NCI-H2081 treated with DMSO at 0.1 percent for 48 hours (cell line): Measurements from ENCODE around the gene PELI2.

ENCODE experiments used
- DNase-seq: peaks from one replicate; lab custom pipeline; 2025; lab: John Stamatoyannopoulos, UW

Gene PELI2

DNA sequence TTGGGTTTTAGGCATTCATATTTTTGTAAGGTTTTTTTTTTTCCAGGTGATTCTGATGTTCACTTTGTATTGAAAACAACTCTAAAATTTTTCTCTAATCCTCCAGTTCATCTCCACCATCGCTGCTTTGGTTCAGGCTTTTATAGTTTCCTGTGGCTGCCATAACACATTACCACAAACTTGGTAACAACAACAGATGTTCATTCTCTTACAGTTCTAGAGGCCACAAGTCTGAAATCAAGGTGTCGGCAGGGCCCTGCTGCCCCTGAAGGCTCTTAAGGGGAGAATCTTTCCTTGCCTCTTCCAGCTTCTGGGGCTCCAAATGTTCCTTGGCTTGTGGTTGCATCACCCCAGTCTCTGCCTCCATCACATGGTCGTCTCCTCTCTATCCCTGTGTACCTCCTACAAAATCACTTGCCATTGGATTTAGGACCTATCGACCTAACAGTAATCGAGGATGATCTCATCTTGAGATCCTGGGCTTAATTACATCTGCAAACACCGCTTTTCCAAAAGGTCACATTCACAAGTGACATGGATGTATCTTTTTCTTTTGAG lies 55.2 kb downstream of the PELI2 start:
- no peak for DNase-seq

DNA sequence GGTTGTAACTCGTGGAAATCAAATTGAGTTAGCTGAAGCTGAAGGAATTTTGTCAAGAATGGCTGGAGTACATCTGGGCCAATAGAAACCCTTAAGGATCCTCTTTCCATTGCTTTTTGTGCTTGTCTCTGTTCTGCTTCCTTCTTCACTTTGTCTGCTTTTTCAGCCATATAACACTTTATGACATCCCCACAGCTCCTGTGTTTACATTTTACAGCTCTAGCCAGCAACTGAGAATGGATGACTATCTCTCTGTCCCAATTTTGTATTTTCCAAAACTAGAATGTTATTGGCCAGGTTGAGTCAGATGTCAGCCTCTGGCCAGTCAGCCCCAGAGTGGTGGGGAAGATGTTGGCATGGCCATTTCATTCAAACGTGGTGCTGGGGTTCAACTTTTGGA lies 57.6 kb downstream of the PELI2 start:
- no peak for DNase-seq

DNA sequence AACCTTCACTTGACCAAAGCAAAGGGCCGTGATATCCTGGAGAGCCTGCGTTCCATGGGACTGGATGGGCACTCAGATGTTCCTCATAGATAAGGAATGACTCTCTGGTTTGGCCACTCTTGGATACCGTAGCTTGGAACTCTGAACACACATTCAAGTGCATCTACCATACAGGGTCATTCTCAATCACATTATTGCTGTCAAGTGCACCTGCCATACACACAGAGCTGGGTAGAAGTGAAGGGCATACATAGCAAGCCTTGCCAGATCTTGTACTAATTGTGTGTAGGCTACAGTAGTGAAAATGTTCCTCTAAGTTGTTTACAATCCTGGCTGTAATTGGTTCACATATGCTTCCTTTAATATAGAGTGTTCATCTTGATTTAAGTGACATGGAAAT lies 58.3 kb downstream of the PELI2 start:
- no peak for DNase-seq

DNA sequence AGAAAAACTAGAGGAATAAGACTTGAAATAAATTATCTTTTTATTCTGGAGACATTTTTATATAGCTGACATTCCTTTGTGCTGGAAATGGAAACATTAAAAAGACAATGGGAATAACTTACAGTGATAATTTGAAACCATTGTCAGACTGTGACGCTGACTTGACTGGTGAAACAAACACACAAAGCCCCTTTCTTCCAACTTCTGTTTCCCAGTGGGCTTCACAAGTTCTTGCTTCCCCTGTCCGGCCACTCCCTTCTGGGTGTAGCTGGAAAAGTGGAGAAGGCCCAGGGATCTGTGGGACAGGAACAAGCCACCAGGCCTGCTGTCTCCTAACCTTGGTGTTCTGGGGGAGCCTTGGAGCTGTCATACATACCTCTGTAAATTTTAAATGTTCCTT lies 58.8 kb downstream of the PELI2 start:
- DNase-seq: no peak

GRCh38 chr14:56180754-56181542 lies 62.7 kb downstream of the PELI2 start:
- DNase-seq: no peak

DNA sequence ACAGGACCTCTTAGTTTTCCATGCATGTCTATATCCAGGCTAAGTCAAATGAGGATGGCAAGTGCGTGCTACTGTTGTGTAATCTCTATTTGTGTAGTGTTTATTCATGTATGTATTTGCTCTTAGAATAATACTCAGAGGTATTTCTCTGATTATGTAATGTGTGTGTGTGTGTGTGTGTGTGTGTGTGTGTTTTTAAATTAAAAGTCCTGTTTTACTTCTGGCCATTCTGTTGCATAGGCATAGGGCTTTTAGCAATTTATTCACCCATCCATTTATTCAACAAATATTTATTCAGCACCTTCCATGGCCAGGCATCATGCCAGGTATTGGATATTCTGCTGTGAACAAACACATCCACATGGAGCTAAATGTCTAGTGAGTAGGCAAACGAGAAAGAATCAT lies 63.5 kb downstream of the PELI2 start:
- DNase-seq: peak; percentile 97

GRCh38 chr14:56182410-56182809 lies 64.2 kb downstream of the PELI2 start:
- DNase-seq: no peak

DNA sequence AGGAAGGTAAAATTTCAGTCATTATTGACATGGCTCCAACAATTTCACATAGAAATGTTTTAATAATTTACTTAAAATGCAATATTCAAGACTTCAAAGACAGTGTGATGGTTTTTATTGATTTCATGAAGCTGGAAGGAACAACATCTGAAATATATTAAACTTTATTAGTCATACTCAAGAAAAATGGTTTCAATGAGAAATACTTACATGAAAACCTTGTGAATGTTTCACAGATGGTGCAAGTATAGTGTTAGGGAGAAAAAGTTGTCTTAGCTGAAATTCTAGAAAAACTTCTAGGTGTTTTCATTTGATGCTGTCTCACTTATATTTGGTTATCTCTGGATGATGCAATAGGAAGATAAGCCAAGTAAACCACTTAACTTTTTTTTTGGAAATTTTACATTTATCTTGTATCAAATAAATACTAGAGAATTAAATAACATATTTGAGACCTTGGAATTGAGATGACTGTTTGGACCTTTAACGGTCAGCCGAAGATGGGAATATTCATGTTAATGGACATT lies 65.5 kb downstream of the PELI2 start:
- DNase-seq: no peak

DNA sequence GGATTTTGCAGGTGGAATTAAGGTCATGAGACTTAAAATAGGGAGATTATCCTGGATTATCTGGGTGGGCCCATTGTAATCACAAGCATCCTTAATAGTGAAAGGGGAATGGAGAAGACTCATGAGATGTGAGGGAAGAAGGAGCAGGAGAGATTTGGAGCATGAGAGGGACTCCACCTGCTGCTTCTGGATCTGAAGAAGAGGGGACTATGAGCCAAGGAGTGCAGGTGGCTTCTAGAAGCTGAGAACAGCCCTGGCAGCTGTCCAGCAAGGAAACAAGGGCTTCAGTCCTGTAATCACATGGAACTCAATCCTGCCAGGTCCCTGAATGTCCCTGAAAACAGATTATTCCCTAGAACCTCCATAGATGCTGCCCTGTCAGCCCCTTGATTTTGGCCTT lies 67.8 kb downstream of the PELI2 start:
- DNase-seq: no peak

- no peak for DNase-seq
These were observed 69.5 kb downstream of the PELI2 start for GRCh38 chr14:56187736-56188135.

GRCh38 chr14:56189307-56189706 lies 71.1 kb downstream of the PELI2 start:
- DNase-seq: no peak

DNA sequence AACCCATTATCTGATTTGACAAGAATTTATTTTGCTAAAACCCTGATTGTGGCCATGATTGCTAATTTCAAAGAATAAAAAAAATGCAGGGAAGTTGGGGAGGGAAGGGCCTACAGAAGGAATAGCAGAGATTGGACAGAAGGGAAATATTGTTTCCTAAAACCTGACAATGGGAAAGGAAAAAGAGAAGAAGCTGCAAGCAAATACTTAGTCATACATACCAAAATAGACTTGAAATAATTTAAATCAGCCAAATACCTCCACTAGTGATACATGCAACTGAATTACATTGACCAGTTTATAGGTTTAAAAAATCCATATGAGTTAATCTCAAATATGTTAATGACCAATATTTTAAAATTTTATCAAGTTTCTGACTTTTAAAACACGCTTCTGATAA lies 75.1 kb downstream of the PELI2 start:
- DNase-seq: no peak

- DNase-seq: no peak
These were observed 75.8 kb downstream of the PELI2 start for GRCh38 chr14:56194042-56194441.

DNA sequence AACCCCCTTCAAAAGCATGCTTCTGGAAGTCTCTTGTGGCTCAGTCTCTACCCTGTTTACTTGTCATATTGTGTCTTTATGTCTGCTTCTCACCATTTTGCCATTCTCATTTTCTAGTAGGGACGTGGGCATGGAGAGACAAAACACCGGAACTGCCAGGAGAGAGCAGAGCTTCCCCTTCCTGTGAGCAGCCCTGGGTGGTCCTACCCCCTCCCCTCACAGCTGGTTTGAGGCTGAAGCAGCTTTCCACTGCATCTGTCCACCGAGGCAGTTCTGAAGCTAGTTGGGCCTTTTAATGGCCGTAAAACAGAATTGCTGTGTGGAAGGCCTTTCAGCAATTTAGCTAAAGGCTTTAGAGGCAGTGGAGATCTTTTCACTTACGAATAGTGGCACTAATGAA lies 77.0 kb downstream of the PELI2 start:
- DNase-seq: no peak

DNA sequence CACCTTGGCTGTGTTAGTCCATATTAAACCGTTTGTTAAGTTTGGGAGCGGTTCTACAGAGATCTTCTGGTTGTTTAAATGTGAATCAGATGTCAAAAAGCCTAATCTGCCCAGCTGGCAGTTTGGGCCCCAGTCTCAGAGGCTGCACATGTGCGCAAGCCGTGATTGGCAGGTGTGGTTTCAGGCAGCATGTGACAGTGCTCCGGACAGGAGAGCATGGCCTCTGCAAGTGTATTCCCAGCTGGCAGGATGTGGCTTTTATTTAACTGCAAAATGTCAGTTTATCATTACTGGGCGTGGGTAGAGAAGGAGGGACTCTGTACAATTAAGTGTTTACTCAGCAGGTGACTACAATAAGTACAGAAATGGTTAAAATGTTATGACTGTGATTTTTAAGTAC lies 77.5 kb downstream of the PELI2 start:
- peak; percentile 91 for DNase-seq

GRCh38 chr14:56196274-56196673 lies 78.1 kb downstream of the PELI2 start:
- DNase-seq: no peak

DNA sequence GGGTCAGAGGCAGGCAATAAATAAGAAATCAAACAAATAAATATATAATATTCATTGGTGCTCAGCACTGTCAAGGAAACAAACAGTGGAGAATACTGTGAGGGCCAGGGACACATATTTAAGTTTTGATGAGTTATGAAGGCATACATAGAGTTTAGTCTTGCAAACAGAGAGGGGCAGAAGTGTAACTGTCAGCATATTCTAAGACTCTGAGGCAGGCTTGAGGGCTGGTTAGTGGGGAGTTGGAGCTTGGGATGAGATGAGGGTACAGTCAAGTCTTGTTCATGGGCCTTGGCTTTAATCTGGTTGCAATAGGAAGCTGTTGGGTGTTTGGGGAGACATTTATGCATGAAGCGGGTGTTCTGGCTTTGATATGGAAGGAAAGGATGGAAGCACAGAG lies 78.9 kb downstream of the PELI2 start:
- DNase-seq: no peak

GRCh38 chr14:56198438-56198837 lies 80.2 kb downstream of the PELI2 start:
- no peak for DNase-seq

DNA sequence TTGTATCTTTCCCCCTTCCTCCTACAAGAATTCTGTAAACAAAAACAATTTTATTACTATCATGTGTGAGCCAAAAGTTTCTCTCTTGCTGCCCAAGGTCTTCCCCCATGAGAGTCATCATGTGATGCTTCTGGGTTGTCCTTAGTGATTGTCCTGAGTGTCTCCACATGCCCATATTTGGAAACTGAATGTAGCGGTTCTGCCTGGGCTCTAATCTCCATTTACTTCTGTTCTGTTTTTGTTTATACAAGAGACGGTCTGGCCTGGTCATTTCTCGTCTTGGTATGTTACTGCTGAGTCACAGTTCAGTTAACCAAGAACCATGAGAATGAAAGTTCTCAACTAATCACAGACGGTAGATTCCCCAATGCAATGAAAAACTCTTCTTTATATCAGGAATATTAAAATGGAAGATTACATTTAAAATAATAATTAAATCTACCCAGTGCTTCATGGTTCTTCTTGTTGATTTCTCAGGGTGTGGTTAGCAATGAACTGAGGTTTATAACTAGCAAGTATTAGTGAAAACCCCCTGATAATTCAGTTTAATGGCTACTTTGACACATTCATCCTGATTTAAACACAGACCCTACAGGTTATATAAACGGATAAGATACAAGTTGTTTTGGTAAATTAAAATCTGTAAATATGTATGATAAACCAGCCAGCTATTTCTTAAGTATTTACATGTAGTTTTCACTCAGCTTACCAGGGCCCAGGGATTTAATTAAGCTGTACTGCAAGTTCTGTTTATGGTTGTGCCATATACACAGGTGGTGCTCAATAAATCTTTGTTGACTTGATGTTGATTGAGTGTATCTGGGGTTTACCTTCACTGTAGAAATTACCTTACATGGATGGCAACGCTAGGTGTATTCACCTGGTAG lies 81.1 kb downstream of the PELI2 start:
- DNase-seq: no peak

- no peak for DNase-seq
These were observed 81.9 kb downstream of the PELI2 start for GRCh38 chr14:56199982-56200577.

GRCh38 chr14:56202256-56202655 lies 84.0 kb downstream of the PELI2 start:
- no peak for DNase-seq

DNA sequence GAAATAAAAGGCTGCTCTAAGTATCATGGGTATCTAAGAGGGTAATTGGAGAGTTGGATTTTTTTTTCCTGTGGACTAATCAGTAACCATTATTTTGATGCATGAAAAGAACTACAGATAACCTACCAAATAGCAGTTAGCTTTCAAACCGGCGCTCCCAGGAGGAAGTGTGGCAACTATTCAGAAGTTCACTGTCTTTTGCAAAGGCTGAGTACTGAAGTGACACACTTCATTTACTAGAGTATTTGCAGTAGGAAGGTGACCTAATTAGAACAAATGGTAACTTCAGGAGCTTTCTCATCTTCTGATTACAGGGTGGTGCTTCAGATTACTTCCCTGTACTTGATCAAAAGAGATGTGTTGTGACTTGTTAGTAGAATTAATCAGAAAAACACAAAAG lies 87.7 kb downstream of the PELI2 start:
- DNase-seq: no peak
